GM23338 (cell line): ENCODE measurements around the gene SLC15A1. TPM values are rescaled to one million over a fixed set of nuclear protein-coding genes. Genes with fewer than 3 reads are reported as not detected.

ENCODE experiments used
- CREB1 ChIP-seq: fragments of 250-450 bp; sonication (Bioruptor Pico); IDR thresholded peaks from 2 replicates; pipeline ENCODE4 v1.5.0; 2020; ENCODE audit warnings: low read depth, mild to moderate bottlenecking, moderate library complexity
- EZH2 ChIP-seq: fragments of 200-600 bp; sonication (generic); IDR thresholded peaks from one replicate; pipeline ENCODE4 v1.8.0; 2017; ENCODE audit warnings: antibody characterized with exemption, mild to moderate bottlenecking, low read depth; ENCODE audit not compliant: unreplicated experiment
- EZH2phosphoT487 ChIP-seq: fragments of 200-600 bp; sonication (generic); IDR thresholded peaks from one replicate; pipeline ENCODE4 v1.8.1; 2018; ENCODE audit warnings: antibody characterized with exemption; ENCODE audit not compliant: unreplicated experiment
- JUNB ChIP-seq: IDR thresholded peaks from one replicate; pipeline ENCODE4 v1.6.1; 2016; ENCODE audit warnings: antibody characterized with exemption; ENCODE audit not compliant: unreplicated experiment
- NANOG ChIP-seq: IDR thresholded peaks from 2 replicates; pipeline ENCODE4 v1.6.1; 2016; ENCODE audit warnings: antibody characterized with exemption, borderline replicate concordance
- POLR2AphosphoS5 ChIP-seq: IDR thresholded peaks from 2 replicates; pipeline ENCODE4 v1.6.1; 2016; ENCODE audit warnings: antibody characterized with exemption, low read depth
- STAT1 ChIP-seq: IDR thresholded peaks from one replicate; pipeline ENCODE4 v1.6.1; 2016; ENCODE audit warnings: antibody characterized with exemption; ENCODE audit not compliant: unreplicated experiment
- ZNF114 ChIP-seq: fragments of 250-450 bp; sonication (Bioruptor Pico); IDR thresholded peaks from 2 replicates; pipeline ENCODE4 v1.5.0; 2020; ENCODE audit warnings: mild to moderate bottlenecking, moderate library complexity
- polyA plus RNA-seq: library from polyadenylated mRNA; unstranded; fragments of >200 nt; fragmentation: Nextera tagmentation; extraction: Ambion mirVana; gene quantifications from 2 replicates; pipeline ENCODE4 v1.2.1, GENCODE V29; 2016
- total RNA-seq: library from RNA; depleted of rRNA; stranded (reverse); fragments of >200 nt; shearing (Covaris generic); gene quantifications from 2 replicates; pipeline ENCODE4 v1.2.3, GENCODE V29; 2014
- TF ChIP-seq, protein P1 (sequence below): fragments of 250-450 bp; sonication (Bioruptor Pico); IDR thresholded peaks from 2 replicates; pipeline ENCODE4 v1.5.0; 2020; ENCODE audit warnings: mild to moderate bottlenecking, moderate library complexity
- TF ChIP-seq, protein P2 (sequence below): IDR thresholded peaks from 2 replicates; pipeline ENCODE4 v1.6.1; 2016; ENCODE audit warnings: antibody characterized with exemption
- TF ChIP-seq, protein P3 (sequence below), 2 experiments: fragments of 200-600 bp in 1 of 2; sonication (generic) in 1 of 2; conservative IDR thresholded peaks; 2 replicates each; pipeline versions ENCODE4 v1.5.1 to v1.6.1; 2016 to 2017; ENCODE audit warnings: antibody characterized with exemption in 2 of 2, low read depth in 2 of 2, mild to moderate bottlenecking in 2 of 2, moderate library complexity in 1 of 2

SLC15A1 gene
- total and polyA plus RNA-seq, 2 experiments from 2014 or later: 1.6 to 3.0 TPM

DNA sequence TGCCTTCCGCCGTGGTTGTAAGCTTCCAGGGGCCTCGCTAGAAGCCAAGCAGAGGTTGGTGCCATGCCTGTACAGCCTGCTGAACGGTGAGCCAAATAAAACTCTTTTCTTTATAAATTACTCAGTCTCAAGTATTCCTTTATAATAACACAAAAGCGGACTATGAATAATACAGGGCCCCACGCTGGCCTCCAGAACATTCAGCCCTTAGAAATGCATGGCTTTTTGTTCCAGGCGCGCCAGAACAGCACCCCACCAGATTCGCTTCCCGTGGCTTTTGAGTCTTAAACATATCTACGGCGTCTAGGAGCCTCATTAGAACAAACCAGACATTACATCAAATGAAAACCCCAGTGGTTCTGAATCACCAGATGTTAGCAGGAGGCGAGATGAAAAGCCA lies 75.1 kb downstream of the SLC15A1 start (continued):
- TF ChIP-seq, protein P1, sequence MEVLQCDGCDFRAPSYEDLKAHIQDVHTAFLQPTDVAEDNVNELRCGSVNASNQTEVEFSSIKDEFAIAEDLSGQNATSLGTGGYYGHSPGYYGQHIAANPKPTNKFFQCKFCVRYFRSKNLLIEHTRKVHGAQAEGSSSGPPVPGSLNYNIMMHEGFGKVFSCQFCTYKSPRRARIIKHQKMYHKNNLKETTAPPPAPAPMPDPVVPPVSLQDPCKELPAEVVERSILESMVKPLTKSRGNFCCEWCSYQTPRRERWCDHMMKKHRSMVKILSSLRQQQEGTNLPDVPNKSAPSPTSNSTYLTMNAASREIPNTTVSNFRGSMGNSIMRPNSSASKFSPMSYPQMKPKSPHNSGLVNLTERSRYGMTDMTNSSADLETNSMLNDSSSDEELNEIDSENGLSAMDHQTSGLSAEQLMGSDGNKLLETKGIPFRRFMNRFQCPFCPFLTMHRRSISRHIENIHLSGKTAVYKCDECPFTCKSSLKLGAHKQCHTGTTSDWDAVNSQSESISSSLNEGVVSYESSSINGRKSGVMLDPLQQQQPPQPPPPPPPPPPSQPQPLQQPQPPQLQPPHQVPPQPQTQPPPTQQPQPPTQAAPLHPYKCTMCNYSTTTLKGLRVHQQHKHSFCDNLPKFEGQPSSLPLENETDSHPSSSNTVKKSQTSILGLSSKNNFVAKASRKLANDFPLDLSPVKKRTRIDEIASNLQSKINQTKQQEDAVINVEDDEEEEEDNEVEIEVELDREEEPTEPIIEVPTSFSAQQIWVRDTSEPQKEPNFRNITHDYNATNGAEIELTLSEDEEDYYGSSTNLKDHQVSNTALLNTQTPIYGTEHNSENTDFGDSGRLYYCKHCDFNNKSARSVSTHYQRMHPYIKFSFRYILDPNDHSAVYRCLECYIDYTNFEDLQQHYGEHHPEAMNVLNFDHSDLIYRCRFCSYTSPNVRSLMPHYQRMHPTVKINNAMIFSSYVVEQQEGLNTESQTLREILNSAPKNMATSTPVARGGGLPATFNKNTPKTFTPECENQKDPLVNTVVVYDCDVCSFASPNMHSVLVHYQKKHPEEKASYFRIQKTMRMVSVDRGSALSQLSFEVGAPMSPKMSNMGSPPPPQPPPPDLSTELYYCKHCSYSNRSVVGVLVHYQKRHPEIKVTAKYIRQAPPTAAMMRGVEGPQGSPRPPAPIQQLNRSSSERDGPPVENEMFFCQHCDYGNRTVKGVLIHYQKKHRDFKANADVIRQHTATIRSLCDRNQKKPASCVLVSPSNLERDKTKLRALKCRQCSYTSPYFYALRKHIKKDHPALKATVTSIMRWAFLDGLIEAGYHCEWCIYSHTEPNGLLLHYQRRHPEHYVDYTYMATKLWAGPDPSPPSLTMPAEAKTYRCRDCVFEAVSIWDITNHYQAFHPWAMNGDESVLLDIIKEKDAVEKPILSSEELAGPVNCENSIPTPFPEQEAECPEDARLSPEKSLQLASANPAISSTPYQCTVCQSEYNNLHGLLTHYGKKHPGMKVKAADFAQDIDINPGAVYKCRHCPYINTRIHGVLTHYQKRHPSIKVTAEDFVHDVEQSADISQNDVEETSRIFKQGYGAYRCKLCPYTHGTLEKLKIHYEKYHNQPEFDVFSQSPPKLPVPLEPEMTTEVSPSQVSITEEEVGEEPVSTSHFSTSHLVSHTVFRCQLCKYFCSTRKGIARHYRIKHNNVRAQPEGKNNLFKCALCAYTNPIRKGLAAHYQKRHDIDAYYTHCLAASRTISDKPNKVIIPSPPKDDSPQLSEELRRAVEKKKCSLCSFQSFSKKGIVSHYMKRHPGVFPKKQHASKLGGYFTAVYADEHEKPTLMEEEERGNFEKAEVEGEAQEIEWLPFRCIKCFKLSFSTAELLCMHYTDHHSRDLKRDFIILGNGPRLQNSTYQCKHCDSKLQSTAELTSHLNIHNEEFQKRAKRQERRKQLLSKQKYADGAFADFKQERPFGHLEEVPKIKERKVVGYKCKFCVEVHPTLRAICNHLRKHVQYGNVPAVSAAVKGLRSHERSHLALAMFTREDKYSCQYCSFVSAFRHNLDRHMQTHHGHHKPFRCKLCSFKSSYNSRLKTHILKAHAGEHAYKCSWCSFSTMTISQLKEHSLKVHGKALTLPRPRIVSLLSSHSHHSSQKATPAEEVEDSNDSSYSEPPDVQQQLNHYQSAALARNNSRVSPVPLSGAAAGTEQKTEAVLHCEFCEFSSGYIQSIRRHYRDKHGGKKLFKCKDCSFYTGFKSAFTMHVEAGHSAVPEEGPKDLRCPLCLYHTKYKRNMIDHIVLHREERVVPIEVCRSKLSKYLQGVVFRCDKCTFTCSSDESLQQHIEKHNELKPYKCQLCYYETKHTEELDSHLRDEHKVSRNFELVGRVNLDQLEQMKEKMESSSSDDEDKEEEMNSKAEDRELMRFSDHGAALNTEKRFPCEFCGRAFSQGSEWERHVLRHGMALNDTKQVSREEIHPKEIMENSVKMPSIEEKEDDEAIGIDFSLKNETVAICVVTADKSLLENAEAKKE (CRISPR knock-in tag): no peak
- TF ChIP-seq EZH2phosphoT487 (no peak), ZNF114 (CRISPR knock-in tag) (no peak), POLR2AphosphoS5 (no peak), NANOG (no peak), EZH2 (no peak), STAT1 (no peak), CREB1 (no peak), JUNB (no peak)
- TF ChIP-seq, protein P2, sequence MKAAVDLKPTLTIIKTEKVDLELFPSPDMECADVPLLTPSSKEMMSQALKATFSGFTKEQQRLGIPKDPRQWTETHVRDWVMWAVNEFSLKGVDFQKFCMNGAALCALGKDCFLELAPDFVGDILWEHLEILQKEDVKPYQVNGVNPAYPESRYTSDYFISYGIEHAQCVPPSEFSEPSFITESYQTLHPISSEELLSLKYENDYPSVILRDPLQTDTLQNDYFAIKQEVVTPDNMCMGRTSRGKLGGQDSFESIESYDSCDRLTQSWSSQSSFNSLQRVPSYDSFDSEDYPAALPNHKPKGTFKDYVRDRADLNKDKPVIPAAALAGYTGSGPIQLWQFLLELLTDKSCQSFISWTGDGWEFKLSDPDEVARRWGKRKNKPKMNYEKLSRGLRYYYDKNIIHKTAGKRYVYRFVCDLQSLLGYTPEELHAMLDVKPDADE: no peak
- TF ChIP-seq, protein P3, sequence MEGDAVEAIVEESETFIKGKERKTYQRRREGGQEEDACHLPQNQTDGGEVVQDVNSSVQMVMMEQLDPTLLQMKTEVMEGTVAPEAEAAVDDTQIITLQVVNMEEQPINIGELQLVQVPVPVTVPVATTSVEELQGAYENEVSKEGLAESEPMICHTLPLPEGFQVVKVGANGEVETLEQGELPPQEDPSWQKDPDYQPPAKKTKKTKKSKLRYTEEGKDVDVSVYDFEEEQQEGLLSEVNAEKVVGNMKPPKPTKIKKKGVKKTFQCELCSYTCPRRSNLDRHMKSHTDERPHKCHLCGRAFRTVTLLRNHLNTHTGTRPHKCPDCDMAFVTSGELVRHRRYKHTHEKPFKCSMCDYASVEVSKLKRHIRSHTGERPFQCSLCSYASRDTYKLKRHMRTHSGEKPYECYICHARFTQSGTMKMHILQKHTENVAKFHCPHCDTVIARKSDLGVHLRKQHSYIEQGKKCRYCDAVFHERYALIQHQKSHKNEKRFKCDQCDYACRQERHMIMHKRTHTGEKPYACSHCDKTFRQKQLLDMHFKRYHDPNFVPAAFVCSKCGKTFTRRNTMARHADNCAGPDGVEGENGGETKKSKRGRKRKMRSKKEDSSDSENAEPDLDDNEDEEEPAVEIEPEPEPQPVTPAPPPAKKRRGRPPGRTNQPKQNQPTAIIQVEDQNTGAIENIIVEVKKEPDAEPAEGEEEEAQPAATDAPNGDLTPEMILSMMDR (conservative IDR thresholded peaks at IDR 0.05; ENCODE audit: low read depth in 2 of 2): no peak
